Left hindlimb (tissue), 1 donor: Measurements from ENCODE around the gene SKIC8.
A peak's percentile ranks its signal among the peaks of the same experiment; 100 is the strongest.

ENCODE experiments used
- DNase-seq: peaks from one replicate; pipeline ENCODE4 v3.0.0-alpha.2; 2018

SKIC8 gene

GRCh38 chr15:78299101-78299930, at the start of gene SKIC8:
Gene SKIC8, minus strand, starts transcription at chr15:78299609. Its CDS starts 3,923 bp downstream, at chr15:78295686.
- peak; percentile 96 for DNase-seq

GRCh38 chr15:78347586-78348543, 48.5 kb upstream of the SKIC8 start:
- peak; percentile 70 for DNase-seq

GRCh38 chr15:78345396-78346125, 46.2 kb upstream of the SKIC8 start:
- no peak for DNase-seq

GRCh38 chr15:78343276-78344060, 44.1 kb upstream of the SKIC8 start:
- no peak for DNase-seq

GRCh38 chr15:78342021-78342420, 42.6 kb upstream of the SKIC8 start:
- peak; percentile 54 for DNase-seq

GRCh38 chr15:78341057-78341987, 41.9 kb upstream of the SKIC8 start:
- no peak for DNase-seq

GRCh38 chr15:78340231-78341056, 41.0 kb upstream of the SKIC8 start, which contains the start of gene CRABP1:
Gene CRABP1, plus strand, starts transcription at chr15:78340353. Its CDS starts 76 bp downstream, at chr15:78340429.
- peak; percentile 63 for DNase-seq

GRCh38 chr15:78339559-78339958, 40.1 kb upstream of the SKIC8 start:
- DNase-seq, result no peak

GRCh38 chr15:78338781-78339180, 39.4 kb upstream of the SKIC8 start:
- no peak for DNase-seq

GRCh38 chr15:78335985-78336384, 36.6 kb upstream of the SKIC8 start:
- DNase-seq, result no peak

GRCh38 chr15:78334845-78335244, 35.4 kb upstream of the SKIC8 start:
- DNase-seq, result no peak

GRCh38 chr15:78329625-78330024, 30.2 kb upstream of the SKIC8 start:
- DNase-seq, result no peak

- no peak for DNase-seq
Measured at GRCh38 chr15:78327466-78327865, 28.1 kb upstream of the SKIC8 start.

- DNase-seq, result no peak
Measured at GRCh38 chr15:78325092-78325843, 25.9 kb upstream of the SKIC8 start.

- no peak for DNase-seq
Measured at GRCh38 chr15:78324144-78324543, 24.7 kb upstream of the SKIC8 start.

- DNase-seq, result no peak
Measured at GRCh38 chr15:78323693-78324092, 24.3 kb upstream of the SKIC8 start.

- DNase-seq, result no peak
Measured at GRCh38 chr15:78322724-78323521, 23.5 kb upstream of the SKIC8 start.

GRCh38 chr15:78322243-78322642, 22.8 kb upstream of the SKIC8 start:
- no peak for DNase-seq
